HEK293 (cell line): ENCODE results near the gene AK3.

Experiments used
- CTCF ChIA-PET: fragments of 350-600 bp; formaldehyde crosslinking; extraction: SDS; loops from one replicate; lab custom pipeline; 2021; ENCODE audit warnings: antibody characterized with exemption; lab: Yijun Ruan, JAX
- POLR2A ChIA-PET: fragments of 300-600 bp; formaldehyde crosslinking; extraction: SDS; loops from one replicate; lab custom pipeline; 2020; ENCODE audit warnings: antibody characterized with exemption, inconsistent platforms; lab: Yijun Ruan, JAX
- H3K27ac ChIP-seq: fragments of 200-500 bp; sonication (Bioruptor generic); 2 replicates; pipeline ENCODE4 v1.5.1; 2014; ENCODE audit warnings: low read depth, low read length, control low read depth, inconsistent platforms; ENCODE audit errors: extremely low read depth
- H3K36me3 ChIP-seq, 2 experiments: fragments of 200-500 bp in 1 of 2; sonication (Bioruptor generic) in 1 of 2; 1 replicate in 1 of 2; 2 replicates in 1 of 2; pipeline ENCODE4 v1.5.1; 2014 to 2017; ENCODE audit warnings: inconsistent platforms in 2 of 2, low read length in 2 of 2; ENCODE audit not compliant: control insufficient read depth in 2 of 2, insufficient read depth in 1 of 2
- H3K4me1 ChIP-seq: fragments of 200-500 bp; sonication (Bioruptor generic); 2 replicates; pipeline ENCODE4 v1.5.1; 2014; ENCODE audit warnings: mild to moderate bottlenecking, low read length, inconsistent platforms; ENCODE audit not compliant: control insufficient read depth, insufficient read depth
- H3K4me3 ChIP-seq: 2 replicates; pipeline ENCODE4 v1.5.1; 2011; ENCODE audit warnings: low read depth, mild to moderate bottlenecking, control low read depth, low read length, moderate library complexity
- H3K9me3 ChIP-seq: fragments of 200-500 bp; sonication (Bioruptor generic); 2 replicates; pipeline ENCODE4 v1.5.1; 2014; ENCODE audit warnings: low read depth, low read length, inconsistent platforms; ENCODE audit not compliant: control insufficient read depth, insufficient read depth
- AEBP2 ChIP-seq: fragments of 450-650 bp; formaldehyde crosslinking; IDR thresholded peaks from 2 replicates; pipeline ENCODE4 v1.5.1; 2016; ENCODE audit warnings: missing biosample characterization, missing genetic modification characterization, borderline replicate concordance
- INSM2 ChIP-seq: fragments of 450-650 bp; formaldehyde crosslinking; IDR thresholded peaks from 2 replicates; pipeline ENCODE4 v1.5.1; 2016; ENCODE audit warnings: missing biosample characterization, missing genetic modification characterization
- MYNN ChIP-seq: fragments of 450-650 bp; formaldehyde crosslinking; IDR thresholded peaks from 2 replicates; pipeline ENCODE4 v1.5.1; 2016; ENCODE audit warnings: missing biosample characterization, missing genetic modification characterization, borderline replicate concordance
- PRDM1 ChIP-seq: fragments of 450-650 bp; formaldehyde crosslinking; IDR thresholded peaks from 2 replicates; pipeline ENCODE4; 2016; ENCODE audit warnings: missing biosample characterization, missing genetic modification characterization
- SCRT1 ChIP-seq: fragments of 450-650 bp; formaldehyde crosslinking; IDR thresholded peaks from 2 replicates; pipeline ENCODE4 v1.5.1; 2016; ENCODE audit warnings: missing biosample characterization, missing genetic modification characterization, borderline replicate concordance
- ZFP37 ChIP-seq: fragments of 450-650 bp; formaldehyde crosslinking; IDR thresholded peaks from 2 replicates; pipeline ENCODE4 v1.5.1; 2016; ENCODE audit warnings: missing biosample characterization, missing genetic modification characterization
- ZNF169 ChIP-seq: fragments of 450-650 bp; formaldehyde crosslinking; IDR thresholded peaks from 2 replicates; pipeline ENCODE4 v1.5.1; 2016; ENCODE audit warnings: missing biosample characterization, missing genetic modification characterization
- ZNF221 ChIP-seq: fragments of 450-650 bp; formaldehyde crosslinking; IDR thresholded peaks from 2 replicates; pipeline ENCODE4 v1.5.1; 2017; ENCODE audit warnings: missing biosample characterization, missing genetic modification characterization, borderline replicate concordance
- ZNF26 ChIP-seq: fragments of 450-650 bp; formaldehyde crosslinking; IDR thresholded peaks from 2 replicates; pipeline ENCODE4 v1.5.1; 2016; ENCODE audit warnings: missing biosample characterization, missing genetic modification characterization
- ZNF362 ChIP-seq: fragments of 450-650 bp; formaldehyde crosslinking; IDR thresholded peaks from 2 replicates; pipeline ENCODE4 v1.5.1; 2016; ENCODE audit warnings: missing biosample characterization, missing genetic modification characterization
- ZNF426 ChIP-seq: fragments of 450-650 bp; formaldehyde crosslinking; IDR thresholded peaks from 2 replicates; pipeline ENCODE4 v1.5.1; 2017; ENCODE audit warnings: missing biosample characterization, missing genetic modification characterization, mild to moderate bottlenecking, inconsistent platforms, moderate library complexity
- ZNF548 ChIP-seq: fragments of 450-650 bp; formaldehyde crosslinking; IDR thresholded peaks from 2 replicates; pipeline ENCODE4 v1.5.1; 2016; ENCODE audit warnings: missing biosample characterization, missing genetic modification characterization
- ZNF610 ChIP-seq: fragments of 450-650 bp; formaldehyde crosslinking; IDR thresholded peaks from 2 replicates; pipeline ENCODE4 v1.5.1; 2016; ENCODE audit warnings: missing biosample characterization, missing genetic modification characterization, borderline replicate concordance
- ZNF623 ChIP-seq: fragments of 450-650 bp; formaldehyde crosslinking; IDR thresholded peaks from 2 replicates; pipeline ENCODE4 v1.5.1; 2016; ENCODE audit warnings: missing biosample characterization, missing genetic modification characterization
- ZNF626 ChIP-seq: fragments of 450-650 bp; sonication (Bioruptor Pico); formaldehyde crosslinking; IDR thresholded peaks from 2 replicates; pipeline ENCODE4 v1.5.1; 2018; ENCODE audit warnings: missing biosample characterization, missing genetic modification characterization, inconsistent platforms
- ZNF777 ChIP-seq: fragments of 450-650 bp; formaldehyde crosslinking; IDR thresholded peaks from 2 replicates; pipeline ENCODE4 v1.5.1; 2017; ENCODE audit warnings: missing biosample characterization, missing genetic modification characterization, borderline replicate concordance

The AK3 gene

GRCh38 chr9:4686584-4686983 is 54.4 kb downstream of the AK3 start (continued):
- TF ChIP-seq MYNN (tag by site-specific recombination) (no peak), AEBP2 (tag by site-specific recombination) (no peak), ZNF169 (tag by site-specific recombination) (no peak), ZNF626 (tag by site-specific recombination) (no peak), ZNF777 (tag by site-specific recombination) (no peak), ZNF362 (tag by site-specific recombination) (no peak), SCRT1 (tag by site-specific recombination) (no peak)

DNA sequence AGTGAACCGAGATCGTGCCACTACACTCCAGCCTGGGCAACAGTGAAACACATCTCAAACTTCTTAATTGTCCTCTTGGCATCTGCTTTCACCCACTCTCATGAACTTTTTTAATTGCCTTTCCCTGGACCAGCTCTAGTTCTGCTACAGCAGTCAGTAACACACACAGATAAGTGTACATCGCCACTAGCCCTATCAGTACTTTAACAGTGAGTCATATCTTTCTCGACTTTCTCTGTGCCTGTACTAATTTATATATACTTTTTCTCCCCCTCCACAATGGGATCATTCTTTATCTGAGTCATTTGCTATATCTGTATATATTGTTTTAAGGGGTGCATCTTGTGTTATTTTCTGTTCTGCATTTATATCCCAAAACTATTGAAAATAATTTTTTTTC is 54.9 kb downstream of the AK3 start:
- TF ChIP-seq PRDM1 (tag by site-specific recombination) (peak; percentile 74), ZNF610 (no peak)
- Histone ChIP-seq H3K27ac (no peak overlapping the region), H3K4me1 (no peaks in the 10 kb centered on the region; the same call in 1 of the 2 replicates), H3K36me3 (peaks cover 10 to 37% of the 10 kb centered on the region in 2 experiments), H3K9me3 (no peaks in the 10 kb centered on the region), H3K4me3 (no peak overlapping the region)
- ChIA-PET POLR2A (no interaction called here), CTCF (interaction anchor here (0.7 to 0.8 kb wide), 2 partner anchors 12 to 330 kb away, joined by 3 read pairs; no protein-coding TSS in a partner anchor)

GRCh38 chr9:4684820-4685219 is 56.2 kb downstream of the AK3 start:
- Histone ChIP-seq H3K4me1 (no peaks in the 10 kb centered on the region; the same call in 1 of the 2 replicates), H3K4me3 (no peak overlapping the region), H3K36me3 (peaks cover 10 to 27% of the 10 kb centered on the region in 2 experiments), H3K27ac (no peak overlapping the region), H3K9me3 (no peaks in the 10 kb centered on the region)
- ChIA-PET CTCF (no interaction called here), POLR2A (interaction anchor here (0.8 to 3.9 kb wide), 2 partner anchors 16 to 19 kb away, joined by 3 to 12 read pairs; partner anchors contain the start of gene SPATA6L)
- no peak for TF ChIP-seq INSM2 (tag by site-specific recombination)
- TF ChIP-seq ZFP37 = no peak
- TF ChIP-seq ZNF221 (tag by site-specific recombination) = no peak
- TF ChIP-seq ZNF26 (tag by site-specific recombination) = no peak
- TF ChIP-seq ZNF548 (tag by site-specific recombination) = no peak
- TF ChIP-seq ZNF426 (tag by site-specific recombination) = no peak
- TF ChIP-seq ZNF626 (tag by site-specific recombination) = no peak
- TF ChIP-seq ZNF623 (tag by site-specific recombination) = no peak
